ENCODE measurements around the gene ZNF618.

- TF ChIP-seq CTCF (IDR thresholded peaks at IDR 0.05) = no peak
- TF ChIP-seq EP300 (IDR thresholded peaks at IDR 0.05) = no peak
- TF ChIP-seq POLR2A (IDR thresholded peaks at IDR 0.05) = no peak
Observed at GRCh38 chr9:114055061-114055460, 179.0 kb downstream of the ZNF618 start.
